Suprapubic skin (tissue), 4 donors: ENCODE measurements around the gene MID1IP1. TPM values are rescaled to one million over a fixed set of nuclear protein-coding genes. Genes with fewer than 3 reads are reported as not detected.

Experiments used
- DNase-seq, 2 donors: peaks; one replicate each; pipeline ENCODE4 v3.0.0-alpha.2; 2019; ENCODE audit warnings: low spot score in 2 of 2
- H3K27ac ChIP-seq: fragments of 200-600 bp; sonication (generic); one replicate; pipeline ENCODE4 v1.5.1; 2019
- H3K27me3 ChIP-seq: fragments of 200-600 bp; sonication (generic); one replicate; pipeline ENCODE4 v1.5.1; 2019
- H3K36me3 ChIP-seq: fragments of 200-600 bp; sonication (generic); one replicate; pipeline ENCODE4 v1.5.1; 2019
- H3K4me1 ChIP-seq: fragments of 200-600 bp; sonication (generic); one replicate; pipeline ENCODE4 v1.5.1; 2019
- H3K4me3 ChIP-seq: fragments of 200-600 bp; sonication (generic); one replicate; pipeline ENCODE4 v1.5.1; 2019; ENCODE audit warnings: mild to moderate bottlenecking
- H3K9me3 ChIP-seq: fragments of 200-600 bp; sonication (generic); one replicate; pipeline ENCODE4 v1.5.1; 2019
- EP300 ChIP-seq: sonication (generic); formaldehyde crosslinking; IDR thresholded peaks from one replicate; pipeline ENCODE4 v1.6.1; 2017; ENCODE audit warnings: antibody characterized with exemption
- POLR2A ChIP-seq, 2 donors: fragments of 450-650 bp; IDR thresholded peaks; one replicate each; pipeline ENCODE4 v1.6.1; 2017; ENCODE audit warnings: antibody characterized with exemption in 2 of 2, mild to moderate bottlenecking in 2 of 2, moderate library complexity in 2 of 2
- POLR2AphosphoS5 ChIP-seq, 3 donors: sonication (generic); formaldehyde crosslinking; IDR thresholded peaks; one replicate each; pipeline ENCODE4 v1.6.1; 2017; ENCODE audit warnings: antibody characterized with exemption in 3 of 3
- WGBS: methylation state at CpG from one replicate; pipeline ENCODE4 v1.1.5; 2018; 5-methylcytosine and 5-hydroxymethylcytosine counted together
- total RNA-seq, 4 donors: library from RNA; depleted of rRNA; stranded (reverse); fragments of >200 nt; gene quantifications; one replicate each; pipeline ENCODE4 v1.1.0, GENCODE V29; 2016
- TF ChIP-seq, protein P1 (sequence below), 2 donors: fragments of 200-600 bp in 1 of 2; fragments of 450-650 bp in 1 of 2; sonication (generic) in 1 of 2; IDR thresholded peaks; one replicate each; pipeline ENCODE4 v1.5.1; 2016 to 2019; ENCODE audit warnings: antibody characterized with exemption in 2 of 2, mild to moderate bottlenecking in 1 of 2, moderate library complexity in 1 of 2

MID1IP1 gene
- total RNA-seq, 4 donors from 2014 or later, result 25.9 to 57.1 (median 35.7) TPM

DNA sequence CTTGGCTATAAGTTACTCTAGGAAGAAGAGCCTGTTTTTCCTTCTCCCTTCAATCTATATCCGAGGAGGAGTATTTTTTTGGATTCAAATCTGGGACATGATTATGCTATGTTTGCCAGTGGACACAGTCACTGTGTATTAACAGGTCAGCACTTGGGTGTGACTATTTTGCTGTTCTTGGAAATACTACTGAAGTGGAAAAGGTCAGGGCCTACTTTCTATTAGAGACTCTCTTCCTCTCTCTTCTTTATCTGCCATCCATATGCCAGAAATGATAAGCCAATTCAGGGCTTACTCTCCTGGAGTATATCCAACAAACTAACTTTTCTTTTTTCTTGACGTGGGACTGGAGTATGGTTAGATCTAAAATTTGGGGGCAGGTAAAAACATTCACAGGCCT lies 40.5 kb downstream of the MID1IP1 start:
- no peak overlapping the region for H3K4me3 ChIP-seq
- H3K9me3 ChIP-seq, result no peaks in the 10 kb centered on the region
- TF ChIP-seq EP300 (no peak), POLR2AphosphoS5 (IDR thresholded peaks at IDR 0.05) (no peak), POLR2A (IDR thresholded peaks at IDR 0.05) (no peak)
- TF ChIP-seq, protein P1, sequence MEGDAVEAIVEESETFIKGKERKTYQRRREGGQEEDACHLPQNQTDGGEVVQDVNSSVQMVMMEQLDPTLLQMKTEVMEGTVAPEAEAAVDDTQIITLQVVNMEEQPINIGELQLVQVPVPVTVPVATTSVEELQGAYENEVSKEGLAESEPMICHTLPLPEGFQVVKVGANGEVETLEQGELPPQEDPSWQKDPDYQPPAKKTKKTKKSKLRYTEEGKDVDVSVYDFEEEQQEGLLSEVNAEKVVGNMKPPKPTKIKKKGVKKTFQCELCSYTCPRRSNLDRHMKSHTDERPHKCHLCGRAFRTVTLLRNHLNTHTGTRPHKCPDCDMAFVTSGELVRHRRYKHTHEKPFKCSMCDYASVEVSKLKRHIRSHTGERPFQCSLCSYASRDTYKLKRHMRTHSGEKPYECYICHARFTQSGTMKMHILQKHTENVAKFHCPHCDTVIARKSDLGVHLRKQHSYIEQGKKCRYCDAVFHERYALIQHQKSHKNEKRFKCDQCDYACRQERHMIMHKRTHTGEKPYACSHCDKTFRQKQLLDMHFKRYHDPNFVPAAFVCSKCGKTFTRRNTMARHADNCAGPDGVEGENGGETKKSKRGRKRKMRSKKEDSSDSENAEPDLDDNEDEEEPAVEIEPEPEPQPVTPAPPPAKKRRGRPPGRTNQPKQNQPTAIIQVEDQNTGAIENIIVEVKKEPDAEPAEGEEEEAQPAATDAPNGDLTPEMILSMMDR (IDR thresholded peaks at IDR 0.05), result no peak
- WGBS, result 70% methylated on average over 2 of the region's 2 CpGs
- no peak overlapping the region for H3K27ac ChIP-seq
- H3K27me3 ChIP-seq, result no peaks in the 10 kb centered on the region
- H3K36me3 ChIP-seq, result no peaks in the 10 kb centered on the region
- no peaks in the 10 kb centered on the region for H3K4me1 ChIP-seq
- no peak for DNase-seq

DNA sequence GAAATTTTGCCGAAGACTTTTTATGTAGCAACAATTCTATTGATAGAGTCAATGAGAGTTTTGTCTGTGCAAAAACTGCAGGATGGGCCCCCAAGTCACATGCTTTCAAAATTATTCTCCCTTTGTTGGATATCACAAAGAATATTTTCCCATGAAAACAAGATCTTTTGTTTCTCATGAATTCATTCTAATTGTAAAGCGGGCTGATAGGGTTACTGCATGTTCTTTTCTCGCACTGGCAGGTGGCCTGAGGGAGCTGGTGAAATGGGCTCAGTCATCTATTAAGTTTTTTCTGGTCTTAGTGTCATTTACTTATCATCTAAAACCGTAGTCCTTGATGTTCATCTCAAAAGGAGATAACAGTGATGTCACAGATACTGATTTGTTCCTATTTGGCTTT lies 44.2 kb downstream of the MID1IP1 start:
- Histone ChIP-seq H3K4me1 (no peaks in the 10 kb centered on the region), H3K27me3 (no peaks in the 10 kb centered on the region), H3K9me3 (no peaks in the 10 kb centered on the region), H3K4me3 (no peak overlapping the region), H3K27ac (no peak overlapping the region), H3K36me3 (no peaks in the 10 kb centered on the region)
- no peak for DNase-seq
- TF ChIP-seq, protein P1 (IDR thresholded peaks at IDR 0.05), result no peak
- TF ChIP-seq EP300 (no peak), POLR2A (IDR thresholded peaks at IDR 0.05) (no peak), POLR2AphosphoS5 (IDR thresholded peaks at IDR 0.05) (no peak)
- 76% methylated on average over 4 of the region's 4 CpGs for WGBS

- Histone ChIP-seq H3K27me3 (no peaks in the 10 kb centered on the region), H3K4me3 (no peak overlapping the region), H3K27ac (no peak overlapping the region), H3K9me3 (no peaks in the 10 kb centered on the region), H3K36me3 (no peaks in the 10 kb centered on the region), H3K4me1 (no peaks in the 10 kb centered on the region)
- WGBS, result 82% methylated on average over 5 of the region's 5 CpGs
- TF ChIP-seq EP300 (no peak), POLR2AphosphoS5 (IDR thresholded peaks at IDR 0.05) (no peak), POLR2A (IDR thresholded peaks at IDR 0.05) (no peak)
- TF ChIP-seq, protein P1 (IDR thresholded peaks at IDR 0.05), result no peak
- DNase-seq, result no peak
Observed at GRCh38 chrX:38847206-38847902, 46.1 kb downstream of the MID1IP1 start.

GRCh38 chrX:38847903-38848230 lies 46.6 kb downstream of the MID1IP1 start:
- 82% methylated on average over 1 of the region's 1 CpG for WGBS
- TF ChIP-seq EP300 (no peak), POLR2A (IDR thresholded peaks at IDR 0.05) (no peak), POLR2AphosphoS5 (IDR thresholded peaks at IDR 0.05) (no peak)
- TF ChIP-seq, protein P1 (IDR thresholded peaks at IDR 0.05), result no peak
- no peaks in the 10 kb centered on the region for H3K27me3 ChIP-seq

DNA sequence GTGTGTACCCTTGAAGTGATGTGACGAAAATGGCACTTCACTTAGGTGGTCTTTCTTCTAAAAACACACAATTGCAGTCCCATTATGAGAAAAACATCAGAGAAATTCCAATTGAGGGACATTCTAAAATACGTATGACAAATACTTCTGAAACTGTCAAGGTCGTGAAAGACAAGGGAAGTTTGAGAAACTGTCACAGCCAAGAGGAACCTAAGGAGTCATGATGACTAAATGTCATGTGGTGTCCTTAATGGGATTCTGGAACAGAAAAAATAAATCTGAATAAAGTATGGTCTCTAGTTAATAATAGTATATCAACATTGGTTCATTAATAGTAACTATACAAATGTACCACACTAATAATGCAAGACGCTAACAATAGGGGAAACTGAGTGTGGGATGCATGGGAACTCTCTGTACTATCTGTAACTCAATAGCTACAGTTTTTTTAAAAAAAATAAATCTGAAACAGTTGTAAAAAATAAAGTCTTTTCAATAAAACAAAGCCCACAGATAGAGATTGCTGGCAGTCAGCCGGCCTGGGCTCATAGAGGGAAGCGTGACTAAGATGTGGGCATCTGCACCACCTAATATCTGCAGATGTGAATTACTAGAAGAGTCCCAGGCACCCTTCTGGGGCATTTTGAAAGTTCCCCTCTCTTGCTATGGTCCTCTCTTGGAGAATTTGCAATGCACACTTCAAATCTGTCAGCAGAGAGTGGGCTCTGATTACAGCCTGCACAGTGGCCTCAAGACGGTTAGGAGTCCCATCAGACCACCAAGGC lies 47.6 kb downstream of the MID1IP1 start:
- Histone ChIP-seq H3K27me3 (no peaks in the 10 kb centered on the region), H3K27ac (no peak overlapping the region), H3K36me3 (no peaks in the 10 kb centered on the region), H3K4me1 (no peaks in the 10 kb centered on the region), H3K4me3 (no peak overlapping the region), H3K9me3 (no peaks in the 10 kb centered on the region)
- TF ChIP-seq POLR2A (IDR thresholded peaks at IDR 0.05) (no peak), POLR2AphosphoS5 (IDR thresholded peaks at IDR 0.05) (no peak), EP300 (no peak)
- TF ChIP-seq, protein P1 (IDR thresholded peaks at IDR 0.05), result no peak
- DNase-seq, result no peak
- 74% methylated on average over 6 of the region's 7 CpGs for WGBS

More at GRCh38 chrX:38847903-38848230, 46.6 kb downstream of the MID1IP1 start:
- DNase-seq, result no peak
- Histone ChIP-seq H3K4me1 (no peaks in the 10 kb centered on the region), H3K9me3 (no peaks in the 10 kb centered on the region), H3K27ac (no peak overlapping the region), H3K4me3 (no peak overlapping the region), H3K36me3 (no peaks in the 10 kb centered on the region)
